Cardiac atrium fibroblast (primary cell): ENCODE data around the gene DNAJC11. TPM values are rescaled to one million over a fixed set of nuclear protein-coding genes. Genes with fewer than 3 reads are reported as not detected.

Experiments
- total RNA-seq: library from RNA; depleted of rRNA; stranded (reverse); fragments of >200 nt; gene quantifications from 2 replicates; pipeline ENCODE4 v1.2.3, GENCODE V29; 2015

DNAJC11 gene, protein sequence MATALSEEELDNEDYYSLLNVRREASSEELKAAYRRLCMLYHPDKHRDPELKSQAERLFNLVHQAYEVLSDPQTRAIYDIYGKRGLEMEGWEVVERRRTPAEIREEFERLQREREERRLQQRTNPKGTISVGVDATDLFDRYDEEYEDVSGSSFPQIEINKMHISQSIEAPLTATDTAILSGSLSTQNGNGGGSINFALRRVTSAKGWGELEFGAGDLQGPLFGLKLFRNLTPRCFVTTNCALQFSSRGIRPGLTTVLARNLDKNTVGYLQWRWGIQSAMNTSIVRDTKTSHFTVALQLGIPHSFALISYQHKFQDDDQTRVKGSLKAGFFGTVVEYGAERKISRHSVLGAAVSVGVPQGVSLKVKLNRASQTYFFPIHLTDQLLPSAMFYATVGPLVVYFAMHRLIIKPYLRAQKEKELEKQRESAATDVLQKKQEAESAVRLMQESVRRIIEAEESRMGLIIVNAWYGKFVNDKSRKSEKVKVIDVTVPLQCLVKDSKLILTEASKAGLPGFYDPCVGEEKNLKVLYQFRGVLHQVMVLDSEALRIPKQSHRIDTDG
- total RNA-seq: 29.2 and 37.9 TPM in 2 replicates

DNA sequence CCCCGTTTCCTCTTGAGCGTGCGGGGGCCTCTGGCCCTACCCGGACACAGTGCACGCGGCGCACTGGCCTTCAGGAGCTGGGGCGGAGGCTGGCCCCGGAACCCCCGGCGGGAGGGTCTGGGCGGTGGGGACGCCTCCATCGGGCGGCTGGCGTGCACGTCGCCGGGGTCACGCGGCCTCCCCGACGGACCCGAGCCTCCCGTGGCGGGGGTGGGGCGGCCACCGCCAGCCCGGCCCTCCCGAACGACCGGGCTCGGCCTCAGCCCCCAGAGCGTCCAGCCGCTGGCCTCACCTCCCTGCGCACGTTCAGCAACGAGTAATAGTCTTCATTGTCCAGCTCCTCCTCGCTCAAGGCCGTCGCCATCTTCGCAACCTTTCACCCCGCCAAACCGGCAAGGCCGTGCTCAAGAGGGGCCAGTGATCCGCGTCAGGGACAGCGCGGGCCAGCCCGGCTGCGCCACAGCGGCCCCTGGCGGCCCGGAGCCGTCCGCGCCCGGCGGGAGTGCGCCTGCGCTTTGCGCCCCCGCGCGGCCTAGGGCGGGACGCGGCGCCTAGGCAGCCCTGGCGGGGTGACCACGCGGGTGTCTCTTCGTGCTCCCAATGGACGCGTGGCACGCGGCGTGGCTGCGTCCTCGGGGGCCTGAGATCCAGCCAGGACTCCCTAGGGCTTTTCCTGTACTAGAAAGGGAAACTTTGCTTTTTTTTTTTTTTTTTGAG, at the start of gene DNAJC11:
TSS of gene DNAJC11 (minus strand) at position 380 of the 717 bp plus-strand sequence. CDS start at position 364, 16 bp downstream.

DNA sequence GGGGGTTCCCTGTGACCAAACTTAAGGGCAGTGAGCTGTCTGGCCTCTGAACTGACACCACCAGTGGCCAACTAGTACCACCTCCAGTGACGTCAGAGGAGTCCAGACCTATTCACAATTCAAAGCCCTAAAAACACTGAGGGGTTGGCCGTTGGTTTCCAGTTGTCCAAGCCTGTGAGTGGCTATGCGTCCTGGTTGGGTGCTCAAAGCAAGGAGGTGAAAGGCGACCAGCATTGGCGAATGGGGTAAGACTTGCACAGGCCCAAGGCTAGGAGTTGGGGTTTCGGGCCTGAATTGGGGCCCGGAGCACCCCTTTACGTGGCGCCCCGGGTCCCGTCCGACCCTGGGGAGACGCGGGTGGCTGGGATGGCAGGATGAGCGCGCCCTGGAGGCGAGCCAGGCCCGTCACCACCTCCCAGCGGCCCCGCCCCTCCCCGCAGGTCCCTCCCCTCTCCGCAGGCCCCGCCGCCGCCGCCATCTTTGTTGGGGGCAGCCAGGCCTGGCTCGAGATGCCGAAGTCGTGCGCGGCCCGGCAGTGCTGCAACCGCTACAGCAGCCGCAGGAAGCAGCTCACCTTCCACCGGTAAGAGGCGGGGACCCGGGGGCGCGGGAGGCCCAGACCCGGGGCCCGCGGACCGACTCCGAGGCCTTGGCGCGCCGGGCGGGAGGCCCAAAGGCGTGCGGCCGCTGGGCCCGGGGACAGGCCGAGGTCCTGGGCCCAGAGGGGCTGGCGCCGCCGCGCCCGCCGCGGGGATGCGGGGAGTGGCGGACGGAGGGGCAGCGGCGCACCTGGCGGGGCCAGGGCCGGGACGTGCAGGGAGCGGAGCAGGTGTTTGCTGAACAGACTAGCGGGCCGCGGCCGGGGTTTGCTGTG, 76.7 kb downstream of the DNAJC11 start, which contains the start of gene THAP3:
TSS of gene THAP3 (plus strand) at position 159 of the 874 bp plus-strand sequence. CDS start at position 510, 351 bp downstream.

DNA sequence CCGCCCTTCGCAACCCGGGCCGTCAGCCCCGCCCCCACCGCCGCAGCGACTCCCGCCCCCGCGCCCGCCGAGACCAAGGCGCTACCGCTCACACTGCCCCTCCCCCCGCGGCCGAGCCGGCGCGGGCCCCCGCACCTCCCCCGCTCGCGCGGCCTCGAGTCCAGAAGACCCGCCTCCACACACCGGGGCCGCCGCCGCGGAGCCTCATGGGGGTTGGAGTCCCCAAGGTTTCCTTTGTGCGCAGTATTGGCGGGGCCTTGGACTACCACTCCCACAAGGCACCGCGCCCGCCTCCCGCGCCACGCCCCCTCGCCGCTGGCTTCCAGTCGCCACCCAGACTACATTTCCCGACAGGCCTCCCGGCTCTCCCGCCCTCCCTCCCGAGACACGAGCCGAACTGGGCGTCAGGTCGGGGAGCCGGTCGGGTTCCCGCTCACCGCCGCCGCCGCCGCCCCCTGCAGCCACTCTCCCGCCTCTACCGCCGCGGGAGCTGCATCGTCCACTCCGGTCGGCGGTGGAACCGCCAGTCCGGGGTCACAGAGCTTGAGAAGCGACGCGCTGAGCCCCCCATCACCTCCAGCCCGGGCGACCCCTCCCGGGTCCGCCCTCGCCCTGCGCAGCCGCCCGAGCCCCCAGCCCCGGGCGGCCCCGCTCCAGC, 88.1 kb downstream of the DNAJC11 start, which contains the start of gene PHF13:
TSS of gene PHF13 (plus strand) at position 371 of the 658 bp plus-strand sequence. CDS start 336 bp downstream, outside the sequence.

DNA sequence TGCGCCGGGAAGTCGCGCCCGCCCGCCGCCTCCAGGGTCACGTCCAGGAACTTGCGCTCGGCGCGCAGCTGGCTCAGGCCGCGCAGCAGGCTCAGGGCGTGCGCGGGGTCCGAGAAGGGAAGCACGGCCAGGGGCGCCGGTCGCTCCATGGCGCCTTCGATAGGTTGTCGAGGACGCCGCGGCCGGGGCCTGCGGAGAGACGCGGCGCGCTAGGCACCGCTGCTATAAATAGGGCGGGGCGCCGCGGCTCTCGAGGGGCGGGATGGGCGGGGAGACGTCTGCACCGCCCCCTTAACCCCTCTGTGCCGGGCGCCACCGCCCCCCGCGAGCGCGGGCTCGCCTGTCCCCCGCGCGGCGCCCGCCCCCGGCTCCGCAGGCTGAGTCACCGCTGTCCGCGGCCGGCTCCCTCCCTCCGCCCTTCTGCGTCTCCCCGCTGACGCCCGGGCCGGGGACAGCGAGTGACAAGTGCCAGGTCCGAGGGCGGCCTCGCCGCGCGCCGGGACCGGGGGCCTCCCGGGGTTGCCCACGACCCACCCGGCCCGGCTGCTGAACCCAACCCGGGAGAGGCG, 98.9 kb downstream of the DNAJC11 start, which contains the start of gene KLHL21:
TSS of gene KLHL21 (minus strand) at position 201 of the 569 bp plus-strand sequence. CDS start at position 149, 52 bp downstream.

Other genes with a start within 250 kb of the DNAJC11 start
- 5.1 and 5.7 TPM in 2 replicates for gene TNFRSF25, start 235.6 kb downstream of the DNAJC11 start, total RNA-seq
- gene PLEKHG5, start 210.1 kb downstream of the DNAJC11 start, total RNA-seq: 7.8 and 9.2 TPM in 2 replicates
- gene NOL9, start 147.3 kb downstream of the DNAJC11 start, total RNA-seq: 13.6 and 16.1 TPM in 2 replicates
- not detected in 2 replicates for gene TAS1R1, start 146.5 kb downstream of the DNAJC11 start, total RNA-seq
- gene ZBTB48, start 121.8 kb downstream of the DNAJC11 start, total RNA-seq: 11.3 and 12.6 TPM in 2 replicates
- 37.7 and 39.5 TPM in 2 replicates for gene KLHL21, start 98.9 kb downstream of the DNAJC11 start, total RNA-seq
- 8.8 and 10.2 TPM in 2 replicates for gene PHF13, start 88.1 kb downstream of the DNAJC11 start, total RNA-seq
- 13.4 and 19.3 TPM in 2 replicates for gene THAP3, start 76.9 kb downstream of the DNAJC11 start, total RNA-seq
- 79.4 and 81.1 TPM in 2 replicates for gene CAMTA1, start 83.6 kb upstream of the DNAJC11 start, total RNA-seq